Measurements from ENCODE around the gene CD209. TPM values are rescaled to one million over a fixed set of nuclear protein-coding genes. Genes with fewer than 3 reads are reported as not detected.

CD209 gene
- total and polyA plus RNA-seq, 9 of the 15 experiments (the other 6 are each of a cell fraction or from before 2014, with no cell fraction given), result 0.01 TPM; not detected in 8

DNA sequence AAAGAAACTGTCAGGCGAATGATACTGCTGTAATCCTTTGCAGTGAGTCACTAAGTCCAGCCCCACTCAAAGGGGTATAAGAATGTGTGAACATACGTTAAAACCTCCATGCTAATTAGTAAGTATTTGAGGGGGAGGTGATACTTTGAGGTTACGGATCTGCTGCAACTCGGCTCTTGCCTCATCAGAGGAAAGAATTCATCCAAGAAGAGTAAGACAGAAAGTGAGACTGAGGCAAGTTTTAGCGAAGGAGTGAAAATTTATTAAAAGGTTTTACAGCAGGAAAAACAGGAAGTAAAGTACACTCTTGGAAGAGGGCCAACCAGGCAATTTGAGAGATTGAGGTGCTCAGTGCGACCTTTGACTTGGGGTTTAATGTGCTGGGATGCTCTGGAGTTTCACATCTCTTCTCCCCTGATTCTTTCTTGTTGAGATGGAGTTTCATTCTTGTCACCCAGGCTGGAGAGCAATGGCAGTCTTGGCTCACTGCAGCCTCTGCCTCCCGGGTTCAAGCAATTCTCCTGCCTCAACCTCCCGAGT, 25.5 kb upstream of the CD209 start (continued):
- TF ChIP-seq, protein P1, sequence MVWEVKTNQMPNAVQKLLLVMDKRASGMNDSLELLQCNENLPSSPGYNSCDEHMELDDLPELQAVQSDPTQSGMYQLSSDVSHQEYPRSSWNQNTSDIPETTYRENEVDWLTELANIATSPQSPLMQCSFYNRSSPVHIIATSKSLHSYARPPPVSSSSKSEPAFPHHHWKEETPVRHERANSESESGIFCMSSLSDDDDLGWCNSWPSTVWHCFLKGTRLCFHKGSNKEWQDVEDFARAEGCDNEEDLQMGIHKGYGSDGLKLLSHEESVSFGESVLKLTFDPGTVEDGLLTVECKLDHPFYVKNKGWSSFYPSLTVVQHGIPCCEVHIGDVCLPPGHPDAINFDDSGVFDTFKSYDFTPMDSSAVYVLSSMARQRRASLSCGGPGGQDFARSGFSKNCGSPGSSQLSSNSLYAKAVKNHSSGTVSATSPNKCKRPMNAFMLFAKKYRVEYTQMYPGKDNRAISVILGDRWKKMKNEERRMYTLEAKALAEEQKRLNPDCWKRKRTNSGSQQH (CRISPR knock-in tag; IDR thresholded peaks at IDR 0.05), result no peak
- no peak for TF ChIP-seq NEUROD1 (IDR thresholded peaks at IDR 0.05; ENCODE audit: borderline replicate concordance, low read depth, low read length, partially characterized antibody)
- TF ChIP-seq, protein P2, sequence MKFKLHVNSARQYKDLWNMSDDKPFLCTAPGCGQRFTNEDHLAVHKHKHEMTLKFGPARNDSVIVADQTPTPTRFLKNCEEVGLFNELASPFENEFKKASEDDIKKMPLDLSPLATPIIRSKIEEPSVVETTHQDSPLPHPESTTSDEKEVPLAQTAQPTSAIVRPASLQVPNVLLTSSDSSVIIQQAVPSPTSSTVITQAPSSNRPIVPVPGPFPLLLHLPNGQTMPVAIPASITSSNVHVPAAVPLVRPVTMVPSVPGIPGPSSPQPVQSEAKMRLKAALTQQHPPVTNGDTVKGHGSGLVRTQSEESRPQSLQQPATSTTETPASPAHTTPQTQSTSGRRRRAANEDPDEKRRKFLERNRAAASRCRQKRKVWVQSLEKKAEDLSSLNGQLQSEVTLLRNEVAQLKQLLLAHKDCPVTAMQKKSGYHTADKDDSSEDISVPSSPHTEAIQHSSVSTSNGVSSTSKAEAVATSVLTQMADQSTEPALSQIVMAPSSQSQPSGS (CRISPR knock-in tag; IDR thresholded peaks at IDR 0.05), result no peak
- no peak for TF ChIP-seq RBM15 (IDR thresholded peaks at IDR 0.05; ENCODE audit: insufficient read depth, low read length)
- TF ChIP-seq, protein P3, sequence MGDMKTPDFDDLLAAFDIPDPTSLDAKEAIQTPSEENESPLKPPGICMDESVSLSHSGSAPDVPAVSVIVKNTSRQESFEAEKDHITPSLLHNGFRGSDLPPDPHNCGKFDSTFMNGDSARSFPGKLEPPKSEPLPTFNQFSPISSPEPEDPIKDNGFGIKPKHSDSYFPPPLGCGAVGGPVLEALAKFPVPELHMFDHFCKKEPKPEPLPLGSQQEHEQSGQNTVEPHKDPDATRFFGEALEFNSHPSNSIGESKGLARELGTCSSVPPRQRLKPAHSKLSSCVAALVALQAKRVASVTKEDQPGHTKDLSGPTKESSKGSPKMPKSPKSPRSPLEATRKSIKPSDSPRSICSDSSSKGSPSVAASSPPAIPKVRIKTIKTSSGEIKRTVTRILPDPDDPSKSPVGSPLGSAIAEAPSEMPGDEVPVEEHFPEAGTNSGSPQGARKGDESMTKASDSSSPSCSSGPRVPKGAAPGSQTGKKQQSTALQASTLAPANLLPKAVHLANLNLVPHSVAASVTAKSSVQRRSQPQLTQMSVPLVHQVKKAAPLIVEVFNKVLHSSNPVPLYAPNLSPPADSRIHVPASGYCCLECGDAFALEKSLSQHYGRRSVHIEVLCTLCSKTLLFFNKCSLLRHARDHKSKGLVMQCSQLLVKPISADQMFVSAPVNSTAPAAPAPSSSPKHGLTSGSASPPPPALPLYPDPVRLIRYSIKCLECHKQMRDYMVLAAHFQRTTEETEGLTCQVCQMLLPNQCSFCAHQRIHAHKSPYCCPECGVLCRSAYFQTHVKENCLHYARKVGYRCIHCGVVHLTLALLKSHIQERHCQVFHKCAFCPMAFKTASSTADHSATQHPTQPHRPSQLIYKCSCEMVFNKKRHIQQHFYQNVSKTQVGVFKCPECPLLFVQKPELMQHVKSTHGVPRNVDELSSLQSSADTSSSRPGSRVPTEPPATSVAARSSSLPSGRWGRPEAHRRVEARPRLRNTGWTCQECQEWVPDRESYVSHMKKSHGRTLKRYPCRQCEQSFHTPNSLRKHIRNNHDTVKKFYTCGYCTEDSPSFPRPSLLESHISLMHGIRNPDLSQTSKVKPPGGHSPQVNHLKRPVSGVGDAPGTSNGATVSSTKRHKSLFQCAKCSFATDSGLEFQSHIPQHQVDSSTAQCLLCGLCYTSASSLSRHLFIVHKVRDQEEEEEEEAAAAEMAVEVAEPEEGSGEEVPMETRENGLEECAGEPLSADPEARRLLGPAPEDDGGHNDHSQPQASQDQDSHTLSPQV (IDR thresholded peaks at IDR 0.05), result no peak
- no peak for TF ChIP-seq ZNF143 (CRISPR knock-in tag; IDR thresholded peaks at IDR 0.05)
- no peak for TF ChIP-seq RBM39 (optimal IDR thresholded peaks at IDR 0.05; ENCODE audit: low read depth, low read length)
- TF ChIP-seq RAD51 (IDR thresholded peaks at IDR 0.05; ENCODE audit: borderline replicate concordance, low read depth), result no peak
- TF ChIP-seq, protein P4, sequence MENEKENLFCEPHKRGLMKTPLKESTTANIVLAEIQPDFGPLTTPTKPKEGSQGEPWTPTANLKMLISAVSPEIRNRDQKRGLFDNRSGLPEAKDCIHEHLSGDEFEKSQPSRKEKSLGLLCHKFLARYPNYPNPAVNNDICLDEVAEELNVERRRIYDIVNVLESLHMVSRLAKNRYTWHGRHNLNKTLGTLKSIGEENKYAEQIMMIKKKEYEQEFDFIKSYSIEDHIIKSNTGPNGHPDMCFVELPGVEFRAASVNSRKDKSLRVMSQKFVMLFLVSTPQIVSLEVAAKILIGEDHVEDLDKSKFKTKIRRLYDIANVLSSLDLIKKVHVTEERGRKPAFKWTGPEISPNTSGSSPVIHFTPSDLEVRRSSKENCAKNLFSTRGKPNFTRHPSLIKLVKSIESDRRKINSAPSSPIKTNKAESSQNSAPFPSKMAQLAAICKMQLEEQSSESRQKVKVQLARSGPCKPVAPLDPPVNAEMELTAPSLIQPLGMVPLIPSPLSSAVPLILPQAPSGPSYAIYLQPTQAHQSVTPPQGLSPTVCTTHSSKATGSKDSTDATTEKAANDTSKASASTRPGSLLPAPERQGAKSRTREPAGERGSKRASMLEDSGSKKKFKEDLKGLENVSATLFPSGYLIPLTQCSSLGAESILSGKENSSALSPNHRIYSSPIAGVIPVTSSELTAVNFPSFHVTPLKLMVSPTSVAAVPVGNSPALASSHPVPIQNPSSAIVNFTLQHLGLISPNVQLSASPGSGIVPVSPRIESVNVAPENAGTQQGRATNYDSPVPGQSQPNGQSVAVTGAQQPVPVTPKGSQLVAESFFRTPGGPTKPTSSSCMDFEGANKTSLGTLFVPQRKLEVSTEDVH (IDR thresholded peaks at IDR 0.05; ENCODE audit: low read depth, partially characterized antibody), result no peak
- TF ChIP-seq, protein P5, sequence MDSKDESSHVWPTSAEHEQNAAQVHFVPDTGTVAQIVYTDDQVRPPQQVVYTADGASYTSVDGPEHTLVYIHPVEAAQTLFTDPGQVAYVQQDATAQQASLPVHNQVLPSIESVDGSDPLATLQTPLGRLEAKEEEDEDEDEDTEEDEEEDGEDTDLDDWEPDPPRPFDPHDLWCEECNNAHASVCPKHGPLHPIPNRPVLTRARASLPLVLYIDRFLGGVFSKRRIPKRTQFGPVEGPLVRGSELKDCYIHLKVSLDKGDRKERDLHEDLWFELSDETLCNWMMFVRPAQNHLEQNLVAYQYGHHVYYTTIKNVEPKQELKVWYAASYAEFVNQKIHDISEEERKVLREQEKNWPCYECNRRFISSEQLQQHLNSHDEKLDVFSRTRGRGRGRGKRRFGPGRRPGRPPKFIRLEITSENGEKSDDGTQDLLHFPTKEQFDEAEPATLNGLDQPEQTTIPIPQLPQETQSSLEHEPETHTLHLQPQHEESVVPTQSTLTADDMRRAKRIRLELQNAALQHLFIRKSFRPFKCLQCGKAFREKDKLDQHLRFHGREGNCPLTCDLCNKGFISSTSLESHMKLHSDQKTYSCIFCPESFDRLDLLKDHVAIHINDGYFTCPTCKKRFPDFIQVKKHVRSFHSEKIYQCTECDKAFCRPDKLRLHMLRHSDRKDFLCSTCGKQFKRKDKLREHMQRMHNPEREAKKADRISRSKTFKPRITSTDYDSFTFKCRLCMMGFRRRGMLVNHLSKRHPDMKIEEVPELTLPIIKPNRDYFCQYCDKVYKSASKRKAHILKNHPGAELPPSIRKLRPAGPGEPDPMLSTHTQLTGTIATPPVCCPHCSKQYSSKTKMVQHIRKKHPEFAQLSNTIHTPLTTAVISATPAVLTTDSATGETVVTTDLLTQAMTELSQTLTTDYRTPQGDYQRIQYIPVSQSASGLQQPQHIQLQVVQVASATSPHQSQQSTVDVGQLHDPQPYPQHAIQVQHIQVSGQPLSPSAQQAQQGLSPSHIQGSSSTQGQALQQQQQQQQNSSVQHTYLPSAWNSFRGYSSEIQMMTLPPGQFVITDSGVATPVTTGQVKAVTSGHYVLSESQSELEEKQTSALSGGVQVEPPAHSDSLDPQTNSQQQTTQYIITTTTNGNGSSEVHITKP (IDR thresholded peaks at IDR 0.05; ENCODE audit: partially characterized antibody), result no peak
- TF ChIP-seq JUND (IDR thresholded peaks at IDR 0.05; ENCODE audit: borderline replicate concordance, low read depth, low read length), result peak; percentile 25; the same call in 1 of the 2 replicates
- TF ChIP-seq JUND (tag; IDR thresholded peaks at IDR 0.05; ENCODE audit: borderline replicate concordance, low read depth, low read length), result peak; percentile 38; the same call in 1 of the 3 replicates

All from K562 (cell line).